ENCODE measurements around the gene CADPS2. TPM values are rescaled to one million over a fixed set of nuclear protein-coding genes. Genes with fewer than 3 reads are reported as not detected.
"Not testable (repeated sequence)": the region's sequence is repeated elsewhere in the genome, so short reads cannot be mapped to it uniquely, and the experiment has no call there.

The CADPS2 gene
- polyA plus RNA-seq, 1 donor (not counting 4 experiments of a cell fraction or from before 2014, with no cell fraction given), result 0.35 TPM

- no peak overlapping the region for H3K4me3 ChIP-seq (ENCODE audit: control insufficient read depth in 2 of 3, extremely low read depth in 1 of 3, insufficient read depth in 2 of 3, low read depth in 1 of 3, low read length in 3 of 3)
- TF ChIP-seq EZH2 (IDR thresholded peaks at IDR 0.05; ENCODE audit: low read length) (no peak), CTCF (optimal IDR thresholded peaks at IDR 0.05 in 1 of 3, IDR thresholded peaks at IDR 0.05 in 1 of 3, conservative IDR thresholded peaks at IDR 0.05 in 1 of 3; ENCODE audit: extremely low read depth in 1 of 3, insufficient read depth in 2 of 3, low read length in 3 of 3) (no peak)
- DNase-seq (ENCODE audit: low read depth, low spot score), result no peak
Measured at GRCh38 chr7:122844191-122844988, 41.9 kb downstream of the CADPS2 start.

GRCh38 chr7:122842971-122843370, 43.3 kb downstream of the CADPS2 start:
- H3K36me3 ChIP-seq (ENCODE audit: control insufficient read depth in 2 of 2, extremely low read depth in 1 of 2, insufficient read depth in 2 of 2, low read length in 2 of 2), result no peaks in the 10 kb centered on the region
- H2AFZ ChIP-seq (ENCODE audit: control insufficient read depth, low read length), result no peak overlapping the region
- H3K9me3 ChIP-seq (ENCODE audit: control insufficient read depth, low read depth, low read length), result no peaks in the 10 kb centered on the region
- H3K4me2 ChIP-seq (ENCODE audit: control insufficient read depth, extremely low read depth, insufficient read depth, low read depth, low read length), result no peak overlapping the region
- no peak for TF ChIP-seq CTCF (optimal IDR thresholded peaks at IDR 0.05 in 1 of 3, IDR thresholded peaks at IDR 0.05 in 1 of 3, conservative IDR thresholded peaks at IDR 0.05 in 1 of 3; ENCODE audit: extremely low read depth in 1 of 3, insufficient read depth in 2 of 3, low read length in 3 of 3)
- TF ChIP-seq EZH2 (IDR thresholded peaks at IDR 0.05; ENCODE audit: low read length), result no peak
- DNase-seq (ENCODE audit: low read depth, low spot score), result no peak
- no peaks in the 10 kb centered on the region for H3K9me1 ChIP-seq (ENCODE audit: control insufficient read depth, extremely low read depth, insufficient read depth, low read length)
- H4K20me1 ChIP-seq (ENCODE audit: control insufficient read depth, extremely low read depth, insufficient read depth, low read length), result no peaks in the 10 kb centered on the region
- H3K79me2 ChIP-seq (ENCODE audit: control insufficient read depth, insufficient read depth, low read length), result no peaks in the 10 kb centered on the region
- no peak overlapping the region for H3K4me3 ChIP-seq (ENCODE audit: control insufficient read depth in 2 of 3, extremely low read depth in 1 of 3, insufficient read depth in 2 of 3, low read depth in 1 of 3, low read length in 3 of 3)
- H3K27ac ChIP-seq (ENCODE audit: control insufficient read depth, insufficient read depth, low read length), result no peak overlapping the region
- H3K9ac ChIP-seq (ENCODE audit: control insufficient read depth, extremely low read depth, insufficient read depth, low read length), result no peak overlapping the region
- FAIRE-seq, result no peak
- dilution Hi-C loops (cut with MboI; ENCODE audit: extremely low pct_ligation_motif_present, low sequenced_read_pairs), result no loop called here
- no peaks in the 10 kb centered on the region for H3K4me1 ChIP-seq (ENCODE audit: control insufficient read depth, extremely low read depth, insufficient read depth, low read length)
- no peaks in the 10 kb centered on the region for H3K27me3 ChIP-seq (ENCODE audit: control insufficient read depth, extremely low read depth, insufficient read depth, low read length)

More at GRCh38 chr7:122844191-122844988, 41.9 kb downstream of the CADPS2 start:
- Histone ChIP-seq H3K9me3 (ENCODE audit: control insufficient read depth, low read depth, low read length) (no peaks in the 10 kb centered on the region), H3K9ac (ENCODE audit: control insufficient read depth, extremely low read depth, insufficient read depth, low read length) (no peak overlapping the region), H3K27me3 (ENCODE audit: control insufficient read depth, extremely low read depth, insufficient read depth, low read length) (no peaks in the 10 kb centered on the region), H3K4me1 (ENCODE audit: control insufficient read depth, extremely low read depth, insufficient read depth, low read length) (no peaks in the 10 kb centered on the region), H3K36me3 (ENCODE audit: control insufficient read depth in 2 of 2, extremely low read depth in 1 of 2, insufficient read depth in 2 of 2, low read length in 2 of 2) (no peaks in the 10 kb centered on the region), H3K9me1 (ENCODE audit: control insufficient read depth, extremely low read depth, insufficient read depth, low read length) (no peaks in the 10 kb centered on the region), H3K4me2 (ENCODE audit: control insufficient read depth, extremely low read depth, insufficient read depth, low read depth, low read length) (no peak overlapping the region), H2AFZ (ENCODE audit: control insufficient read depth, low read length) (no peak overlapping the region), H3K79me2 (ENCODE audit: control insufficient read depth, insufficient read depth, low read length) (no peaks in the 10 kb centered on the region), H3K27ac (ENCODE audit: control insufficient read depth, insufficient read depth, low read length) (no peak overlapping the region), H4K20me1 (ENCODE audit: control insufficient read depth, extremely low read depth, insufficient read depth, low read length) (no peaks in the 10 kb centered on the region)
- dilution Hi-C loops (cut with MboI; ENCODE audit: extremely low pct_ligation_motif_present, low sequenced_read_pairs), result no loop called here
- no peak for FAIRE-seq

- H4K20me1 ChIP-seq (ENCODE audit: control insufficient read depth, extremely low read depth, insufficient read depth, low read length); H3K9ac ChIP-seq (ENCODE audit: control insufficient read depth, extremely low read depth, insufficient read depth, low read length); H3K4me1 ChIP-seq (ENCODE audit: control insufficient read depth, extremely low read depth, insufficient read depth, low read length); H2AFZ ChIP-seq (ENCODE audit: control insufficient read depth, low read length); H3K9me3 ChIP-seq (ENCODE audit: control insufficient read depth, low read depth, low read length); H3K36me3 ChIP-seq (ENCODE audit: control insufficient read depth in 2 of 2, extremely low read depth in 1 of 2, insufficient read depth in 2 of 2, low read length in 2 of 2); H3K9me1 ChIP-seq (ENCODE audit: control insufficient read depth, extremely low read depth, insufficient read depth, low read length); DNase-seq (ENCODE audit: low read depth, low spot score); FAIRE-seq; H3K27ac ChIP-seq (ENCODE audit: control insufficient read depth, insufficient read depth, low read length); H3K4me3 ChIP-seq (ENCODE audit: control insufficient read depth in 2 of 3, extremely low read depth in 1 of 3, insufficient read depth in 2 of 3, low read depth in 1 of 3, low read length in 3 of 3); dilution Hi-C loops (cut with MboI; ENCODE audit: extremely low pct_ligation_motif_present, low sequenced_read_pairs); H3K27me3 ChIP-seq (ENCODE audit: control insufficient read depth, extremely low read depth, insufficient read depth, low read length); H3K4me2 ChIP-seq (ENCODE audit: control insufficient read depth, extremely low read depth, insufficient read depth, low read depth, low read length); H3K79me2 ChIP-seq (ENCODE audit: control insufficient read depth, insufficient read depth, low read length): not testable (repeated sequence)
Measured at GRCh38 chr7:122836286-122836685, 50.0 kb downstream of the CADPS2 start.

GRCh38 chr7:122834571-122834942, 51.7 kb downstream of the CADPS2 start:
- H4K20me1 ChIP-seq (ENCODE audit: control insufficient read depth, extremely low read depth, insufficient read depth, low read length); H3K9me1 ChIP-seq (ENCODE audit: control insufficient read depth, extremely low read depth, insufficient read depth, low read length); H3K27me3 ChIP-seq (ENCODE audit: control insufficient read depth, extremely low read depth, insufficient read depth, low read length); H3K9ac ChIP-seq (ENCODE audit: control insufficient read depth, extremely low read depth, insufficient read depth, low read length); H3K4me2 ChIP-seq (ENCODE audit: control insufficient read depth, extremely low read depth, insufficient read depth, low read depth, low read length); H3K27ac ChIP-seq (ENCODE audit: control insufficient read depth, insufficient read depth, low read length); FAIRE-seq; H3K4me1 ChIP-seq (ENCODE audit: control insufficient read depth, extremely low read depth, insufficient read depth, low read length); H2AFZ ChIP-seq (ENCODE audit: control insufficient read depth, low read length); H3K4me3 ChIP-seq (ENCODE audit: control insufficient read depth in 2 of 3, extremely low read depth in 1 of 3, insufficient read depth in 2 of 3, low read depth in 1 of 3, low read length in 3 of 3); dilution Hi-C loops (cut with MboI; ENCODE audit: extremely low pct_ligation_motif_present, low sequenced_read_pairs); DNase-seq (ENCODE audit: low read depth, low spot score); H3K79me2 ChIP-seq (ENCODE audit: control insufficient read depth, insufficient read depth, low read length); H3K36me3 ChIP-seq (ENCODE audit: control insufficient read depth in 2 of 2, extremely low read depth in 1 of 2, insufficient read depth in 2 of 2, low read length in 2 of 2); H3K9me3 ChIP-seq (ENCODE audit: control insufficient read depth, low read depth, low read length): not testable (repeated sequence)

All from keratinocyte (primary cell).